Ovary (tissue), 9 donors: Measurements from ENCODE around the gene CHD9. TPM values are rescaled to one million over a fixed set of nuclear protein-coding genes. Genes with fewer than 3 reads are reported as not detected.

Source experiments
- DNase-seq, 5 donors: peaks; one replicate each; pipeline ENCODE4 v3.0.0-alpha.2; 2019 to 2020
- H3K27ac ChIP-seq, 2 donors: fragments of 200-600 bp; one replicate each; pipeline versions ENCODE4 v1.5.1 to v1.8.0; 2019 to 2022
- H3K27me3 ChIP-seq: fragments of 200-600 bp; one replicate; pipeline ENCODE4 v1.8.0; 2022
- H3K36me3 ChIP-seq: fragments of 200-600 bp; sonication (generic); one replicate; pipeline ENCODE4 v1.5.1; 2019
- H3K4me1 ChIP-seq: one replicate; pipeline ENCODE4 v1.8.1; 2013; ENCODE audit warnings: mild to moderate bottlenecking, moderate library complexity; ENCODE audit not compliant: insufficient read depth
- H3K4me3 ChIP-seq: fragments of 200-600 bp; sonication (generic); one replicate; pipeline ENCODE4 v1.5.1; 2017
- H3K9me3 ChIP-seq, 2 donors: fragments of 200-600 bp in 1 of 2; sonication (generic) in 1 of 2; one replicate each; pipeline versions ENCODE4 v1.5.1 to v1.8.1; 2013 to 2019; ENCODE audit warnings: mild to moderate bottlenecking in 1 of 2, moderate library complexity in 1 of 2
- EP300 ChIP-seq: sonication (generic); formaldehyde crosslinking; IDR thresholded peaks from one replicate; pipeline ENCODE4 v1.6.1; 2017; ENCODE audit warnings: antibody characterized with exemption
- POLR2A ChIP-seq: fragments of 450-650 bp; IDR thresholded peaks from one replicate; pipeline ENCODE4 v1.6.1; 2017; ENCODE audit warnings: antibody characterized with exemption, mild to moderate bottlenecking, moderate library complexity
- WGBS, 3 donors: extraction: QIAGEN DNeasy Blood & Tissue Kit in 1 of 3; methylation state at CpG; one replicate each; pipeline versions ENCODE4 v1.1.5 to v1.1.7; 2013 to 2017; 5-methylcytosine and 5-hydroxymethylcytosine counted together
- intact Hi-C, 4 donors: fragments of 100-400 bp; cut with DNase I; formaldehyde crosslinking; loops; one replicate each; pipeline versions ENCODE4 v1.11.0 to v1.15.1; 2022 to 2023
- polyA plus RNA-seq, 2 donors: library from polyadenylated mRNA; stranded (reverse); fragments of 200-250 nt in 1 of 2; fragments of 350-450 nt in 1 of 2; fragmentation: Illumina TruSeq in 1 of 2; extraction: RNeasy Lipid Tissue Mini Kit (QIAGEN cat#74804) in 1 of 2; gene quantifications; one replicate each; pipeline ENCODE4 v1.2.3, GENCODE V29; 2013 to 2014
- total RNA-seq, 7 donors: library from RNA; depleted of rRNA in 2 of 7; stranded (reverse); fragments of >200 nt in 2 of 7; fragmentation: NEBNext Ultra II Directional in 3 of 7; extraction: Animal tissue kit (Norgen Biotek cat#: 25700) in 3 of 7; gene quantifications; one replicate each; pipeline versions ENCODE4 v1.1.0 to v1.2.4, GENCODE V29; 2016 to 2023
- TF ChIP-seq, protein P1 (sequence below), 3 donors: fragments of 450-650 bp in 2 of 3; fragments of 200-600 bp in 1 of 3; IDR thresholded peaks; one replicate each; pipeline versions ENCODE4 v1.5.1 to v1.8.0; 2016 to 2022; ENCODE audit warnings: antibody characterized with exemption in 3 of 3, mild to moderate bottlenecking in 1 of 3
- donor health status: DM: no; HTN: no; CAD: no; lungs with moderate emphysema.
- donor health status: DM: no; HTN: no; CAD: no.
- donor health status: Bipolar disorder and iron deficiency.
- donor health status: DM: yes; HTN: yes; CAD: no.
- donor health status: DM: no; HTN: no; CAD: no.
- donor health status: DM: yes; HTN: yes; CAD: no.

CHD9 gene
- total and polyA plus RNA-seq, 9 donors, result 11.8 to 100 (median 84.1) TPM

DNA sequence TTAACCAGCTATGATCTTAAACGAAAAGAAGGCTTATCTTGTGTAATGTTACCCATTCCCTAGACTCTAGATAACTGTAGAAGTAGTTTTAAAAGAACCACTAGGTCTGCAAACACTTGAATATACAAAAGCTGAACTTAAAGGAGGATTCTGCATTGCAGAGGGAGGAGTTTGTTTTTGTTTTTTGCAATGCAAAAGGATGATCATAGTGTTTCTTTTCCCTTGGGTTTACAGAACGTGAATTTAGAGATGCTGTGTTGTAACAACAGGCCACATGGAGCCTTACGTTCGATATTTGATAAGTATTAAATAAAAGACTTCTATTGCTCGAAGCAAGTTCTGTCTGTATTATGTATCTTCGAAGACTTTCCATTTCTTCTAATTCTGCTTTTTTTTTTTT is 77.6 kb downstream of the CHD9 start:
- TF ChIP-seq, protein P1, sequence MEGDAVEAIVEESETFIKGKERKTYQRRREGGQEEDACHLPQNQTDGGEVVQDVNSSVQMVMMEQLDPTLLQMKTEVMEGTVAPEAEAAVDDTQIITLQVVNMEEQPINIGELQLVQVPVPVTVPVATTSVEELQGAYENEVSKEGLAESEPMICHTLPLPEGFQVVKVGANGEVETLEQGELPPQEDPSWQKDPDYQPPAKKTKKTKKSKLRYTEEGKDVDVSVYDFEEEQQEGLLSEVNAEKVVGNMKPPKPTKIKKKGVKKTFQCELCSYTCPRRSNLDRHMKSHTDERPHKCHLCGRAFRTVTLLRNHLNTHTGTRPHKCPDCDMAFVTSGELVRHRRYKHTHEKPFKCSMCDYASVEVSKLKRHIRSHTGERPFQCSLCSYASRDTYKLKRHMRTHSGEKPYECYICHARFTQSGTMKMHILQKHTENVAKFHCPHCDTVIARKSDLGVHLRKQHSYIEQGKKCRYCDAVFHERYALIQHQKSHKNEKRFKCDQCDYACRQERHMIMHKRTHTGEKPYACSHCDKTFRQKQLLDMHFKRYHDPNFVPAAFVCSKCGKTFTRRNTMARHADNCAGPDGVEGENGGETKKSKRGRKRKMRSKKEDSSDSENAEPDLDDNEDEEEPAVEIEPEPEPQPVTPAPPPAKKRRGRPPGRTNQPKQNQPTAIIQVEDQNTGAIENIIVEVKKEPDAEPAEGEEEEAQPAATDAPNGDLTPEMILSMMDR (IDR thresholded peaks at IDR 0.05), result no peak
- TF ChIP-seq POLR2A (no peak), EP300 (no peak)
- Histone ChIP-seq H3K4me3 (no peak overlapping the region), H3K4me1 (no peaks in the 10 kb centered on the region), H3K36me3 (no peaks in the 10 kb centered on the region), H3K27me3 (no peaks in the 10 kb centered on the region), H3K27ac (no peak overlapping the region), H3K9me3 (no peaks in the 10 kb centered on the region)
- 46 to 58% (median 53%) methylated on average over 6 of the region's 6 CpGs for WGBS, 3 donors
- no peak for DNase-seq
- intact Hi-C loops, result loop anchor here in 2 of 4 donors (5.0 kb wide), 2 partner anchors 35 to 40 kb away; no protein-coding TSS in a partner anchor

GRCh38 chr16:53135329-53135728 is 80.5 kb downstream of the CHD9 start:
- H3K27ac ChIP-seq, result no peak overlapping the region
- 93 to 99% (median 98%) methylated on average over 2 of the region's 2 CpGs for WGBS, 3 donors
- H3K27me3 ChIP-seq, result no peaks in the 10 kb centered on the region
- H3K36me3 ChIP-seq, result no peaks in the 10 kb centered on the region
- no peaks in the 10 kb centered on the region for H3K9me3 ChIP-seq
- no peak overlapping the region for H3K4me3 ChIP-seq
- intact Hi-C loops, result no loop called here
- no peak for DNase-seq
- TF ChIP-seq EP300, result no peak
- TF ChIP-seq POLR2A, result no peak
- TF ChIP-seq, protein P1 (IDR thresholded peaks at IDR 0.05), result no peak
- H3K4me1 ChIP-seq, result no peaks in the 10 kb centered on the region

DNA sequence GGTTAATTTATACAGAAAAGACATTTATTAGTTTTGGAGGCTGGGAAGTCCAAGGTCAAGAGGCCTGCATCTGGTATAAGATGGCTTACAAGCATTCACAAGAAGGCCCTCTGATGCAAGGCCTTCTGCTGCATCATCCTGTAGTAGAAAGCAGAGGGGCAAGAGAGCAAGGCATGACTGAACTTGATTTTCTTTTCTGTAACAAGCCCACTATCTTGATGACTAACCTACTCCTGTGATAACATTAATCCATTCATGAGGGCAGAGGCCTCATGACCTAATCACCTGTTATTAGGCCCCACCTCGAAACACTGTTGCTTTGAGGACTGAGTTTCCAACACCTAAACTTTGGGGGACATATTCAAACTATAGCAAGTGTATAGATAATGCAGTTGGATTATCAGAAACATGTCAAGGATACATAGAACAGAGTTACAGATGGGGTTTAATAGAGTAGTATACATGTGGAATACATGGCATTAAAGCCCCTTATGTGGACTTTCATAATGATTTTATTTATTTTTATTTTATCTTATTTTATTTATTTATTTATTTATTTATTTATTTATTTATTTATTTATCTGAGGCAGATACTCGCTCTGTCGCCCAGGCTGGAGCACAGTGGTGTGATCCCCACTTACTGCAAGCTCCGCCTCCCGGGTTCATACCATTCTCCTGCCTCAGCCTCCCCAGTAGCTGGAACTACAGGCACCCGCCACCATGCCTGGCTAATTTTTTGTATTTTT is 88.2 kb downstream of the CHD9 start:
- no peak overlapping the region for H3K4me3 ChIP-seq
- no peaks in the 10 kb centered on the region for H3K36me3 ChIP-seq
- TF ChIP-seq, protein P1 (IDR thresholded peaks at IDR 0.05), result no peak
- TF ChIP-seq POLR2A, result no peak
- no peak for TF ChIP-seq EP300
- H3K4me1 ChIP-seq, result no peaks in the 10 kb centered on the region
- no peak overlapping the region for H3K27ac ChIP-seq
- intact Hi-C loops, result no loop called here
- H3K9me3 ChIP-seq, result no peaks in the 10 kb centered on the region
- WGBS, 3 donors, result 96 to 98% (median 96%) methylated on average over 6 of the region's 6 CpGs
- no peak for DNase-seq
- no peaks in the 10 kb centered on the region for H3K27me3 ChIP-seq

DNA sequence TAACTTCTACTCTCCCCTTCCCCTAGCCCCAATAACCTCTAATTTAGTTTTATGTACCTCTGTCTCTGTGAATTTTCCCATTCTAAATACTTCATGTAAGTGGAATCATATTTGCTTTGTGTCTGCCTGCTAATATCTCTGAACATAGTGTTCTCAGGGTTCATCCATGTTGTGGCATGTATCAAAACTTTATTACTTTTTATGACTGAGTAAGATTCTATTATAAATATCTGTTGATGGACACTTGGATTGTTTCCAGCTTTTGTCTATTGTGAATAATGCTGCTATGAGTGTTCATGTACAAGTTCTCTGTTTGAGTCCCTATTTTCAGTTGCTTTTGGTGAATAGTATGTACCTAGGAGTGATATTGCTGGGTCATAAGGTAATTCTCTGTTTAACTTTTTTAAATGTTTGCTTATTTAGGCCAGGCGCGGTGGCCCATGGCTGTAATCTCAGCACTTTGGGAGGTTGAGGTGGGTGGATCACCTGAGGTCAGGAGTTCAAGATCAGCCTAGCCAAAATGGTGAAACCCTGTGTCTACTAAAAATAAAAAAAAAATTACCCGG is 92.8 kb downstream of the CHD9 start:
- intact Hi-C loops, result no loop called here
- Histone ChIP-seq H3K27ac (no peak overlapping the region), H3K27me3 (no peaks in the 10 kb centered on the region), H3K9me3 (no peaks in the 10 kb centered on the region), H3K36me3 (no peaks in the 10 kb centered on the region), H3K4me3 (no peak overlapping the region), H3K4me1 (peaks cover 2% of the 10 kb centered on the region)
- TF ChIP-seq POLR2A (no peak), EP300 (no peak)
- TF ChIP-seq, protein P1 (IDR thresholded peaks at IDR 0.05), result no peak
- no peak for DNase-seq
- 94 to 97% (median 94%) methylated on average over 3 of the region's 3 CpGs for WGBS, 3 donors
